K562 (cell line): ENCODE measurements around the gene ATP9B. TPM values are rescaled to one million over a fixed set of nuclear protein-coding genes. Genes with fewer than 3 reads are reported as not detected.

Experiments used
- ATAC-seq: fragments of 200-7000 bp; cut with Tn5 transposase; 3 replicates; pipeline ENCODE4 v1.9.1; 2020; ENCODE audit warnings: moderate library complexity
- BruUV-seq: library from RNA; stranded (reverse); fragments of 400-500 nt; replicated peaks from 2 replicates; lab custom pipeline; 2021; lab: Mats Ljungman, UMichigan
- CTCF ChIA-PET: fragments of 300-600 bp; formaldehyde crosslinking; extraction: SDS; loops from one replicate; lab custom pipeline; 2021; ENCODE audit warnings: low intra/inter-chr PET ratio; lab: Yijun Ruan, JAX
- POLR2A ChIA-PET: fragments of 300-600, 350-650 bp; sonication (Branson Sonifier 250); formaldehyde crosslinking; extraction: SDS; loops from one replicate; lab custom pipeline; 2021; ENCODE audit warnings: antibody characterized with exemption, inconsistent platforms; lab: Yijun Ruan, JAX
- DNase-seq, 4 experiments: peaks; one replicate each; pipeline versions ENCODE4 v3.0.0 to v3.0.0-alpha.2; 2011 to 2018; ENCODE audit warnings: low spot score in 3 of 4, mixed read lengths in 3 of 4; ENCODE audit errors: extremely low read depth in 1 of 4
- FAIRE-seq: peaks from 2 replicates; lab custom pipeline; 2011; peaks lifted over from hg19 to GRCh38; lab: Jason Lieb, UNC
- H2AFZ ChIP-seq: 2 replicates; pipeline ENCODE4 v1.6.0; 2011; ENCODE audit warnings: low read depth, low read length, control low read depth, inconsistent platforms
- H3K27ac ChIP-seq: fragments of 200-600 bp; 3 replicates; pipeline ENCODE4 v1.8.0; 2011; ENCODE audit warnings: low read depth, mild to moderate bottlenecking, control low read depth, inconsistent platforms, low read length, moderate library complexity, mixed read lengths; ENCODE audit errors: extremely low read depth
- H3K27me3 ChIP-seq, 2 experiments: fragments of 300-600 bp in 1 of 2; 2 replicates in 1 of 2; 3 replicates in 1 of 2; pipeline versions ENCODE4 v1.6.0 to v1.8.0; 2011; ENCODE audit warnings: inconsistent platforms in 2 of 2, low read length in 2 of 2, mild to moderate bottlenecking in 1 of 2, mixed read lengths in 1 of 2, moderate library complexity in 1 of 2; ENCODE audit not compliant: control insufficient read depth in 2 of 2, insufficient read depth in 2 of 2
- H3K36me3 ChIP-seq: fragments of 300-600 bp; 3 replicates; pipeline ENCODE4 v1.8.0; 2011; ENCODE audit warnings: mild to moderate bottlenecking, low read length, inconsistent platforms; ENCODE audit not compliant: control insufficient read depth, insufficient read depth
- H3K4me1 ChIP-seq, 2 experiments: fragments of 200-600 bp in 1 of 2; replicated peaks in 1 of 2; 2 replicates in 1 of 2; 3 replicates in 1 of 2; pipeline versions ENCODE4 v1.5.1 to v1.8.0; 2011; ENCODE audit warnings: inconsistent platforms in 2 of 2, low read length in 2 of 2, mild to moderate bottlenecking in 1 of 2, mixed read lengths in 1 of 2, moderate library complexity in 1 of 2; ENCODE audit not compliant: control insufficient read depth in 2 of 2, insufficient read depth in 2 of 2
- H3K4me2 ChIP-seq: 2 replicates; pipeline ENCODE4 v1.6.1; 2011; ENCODE audit warnings: low read length, control low read depth, inconsistent platforms, mixed read lengths; ENCODE audit not compliant: insufficient read depth
- H3K4me3 ChIP-seq: fragments of 200-600 bp; sonication (generic), shearing (Covaris generic); 2 replicates; pipeline ENCODE4 v1.5.1; 2016; ENCODE audit warnings: control low read depth, inconsistent platforms
- H3K79me2 ChIP-seq: fragments of 200-600 bp; 3 replicates; pipeline ENCODE4 v1.8.0; 2011; ENCODE audit warnings: low read length, inconsistent platforms; ENCODE audit not compliant: control insufficient read depth, insufficient read depth
- H3K9ac ChIP-seq, 2 experiments: 2 replicates each; pipeline versions ENCODE4 v1.6.0 to v1.6.1; 2011; ENCODE audit warnings: low read depth in 2 of 2, low read length in 2 of 2, control low read depth in 1 of 2, inconsistent platforms in 1 of 2, mild to moderate bottlenecking in 1 of 2, mixed read lengths in 1 of 2; ENCODE audit not compliant: insufficient read depth in 1 of 2
- H3K9me1 ChIP-seq: one replicate; pipeline ENCODE4 v1.6.0; 2011; ENCODE audit warnings: inconsistent platforms, mild to moderate bottlenecking, low read length, moderate library complexity; ENCODE audit not compliant: control insufficient read depth, insufficient read depth
- H3K9me3 ChIP-seq: replicated peaks from 2 replicates; pipeline ENCODE4 v1.5.1; 2011; ENCODE audit warnings: low read depth, low read length, inconsistent platforms; ENCODE audit not compliant: control insufficient read depth, insufficient read depth
- H4K20me1 ChIP-seq: replicated peaks from 2 replicates; pipeline ENCODE4 v1.6.1; 2011; ENCODE audit warnings: low read length, inconsistent platforms, mixed read lengths; ENCODE audit not compliant: control insufficient read depth, insufficient read depth
- CCAR2 ChIP-seq: fragments of 200-400 bp; formaldehyde crosslinking; IDR thresholded peaks from 2 replicates; pipeline ENCODE4 v1.6.1; 2017; ENCODE audit warnings: mild to moderate bottlenecking, low read depth, low read length
- CXXC5 ChIP-seq: fragments of 250-450 bp; sonication (Bioruptor Pico); IDR thresholded peaks from 2 replicates; pipeline ENCODE4 v1.8.0; 2022; ENCODE audit warnings: inconsistent platforms, mild to moderate bottlenecking, moderate library complexity
- JUND ChIP-seq, 2 experiments: IDR thresholded peaks; 2 replicates in 1 of 2; 3 replicates in 1 of 2; pipeline ENCODE4 v1.6.1; 2011; ENCODE audit warnings: borderline replicate concordance in 2 of 2, low read depth in 2 of 2, low read length in 2 of 2, improper control_type of control experiment in 1 of 2, missing biosample characterization in 1 of 2, missing genetic modification characterization in 1 of 2, missing genetic modification reagents in 1 of 2
- NR2C2 ChIP-seq, 2 experiments: fragments of 200-800 bp in 1 of 2; sonication (Bioruptor generic) in 1 of 2; sonication (generic) in 1 of 2; formaldehyde crosslinking in 1 of 2; IDR thresholded peaks; 2 replicates each; pipeline versions ENCODE4 v1.6.1 to v1.8.0; 2016 to 2022; ENCODE audit warnings: mild to moderate bottlenecking in 1 of 2, missing compliant biosample characterization in 1 of 2, missing genetic modification characterization in 1 of 2, missing genetic modification reagents in 1 of 2
- RBM15 ChIP-seq: fragments of 200-400 bp; formaldehyde crosslinking; IDR thresholded peaks from 2 replicates; pipeline ENCODE4 v1.6.1; 2018; ENCODE audit warnings: mild to moderate bottlenecking, low read length, moderate library complexity; ENCODE audit not compliant: insufficient read depth
- ZNF780A ChIP-seq: fragments of 250-450 bp; sonication (Bioruptor Pico); IDR thresholded peaks from 2 replicates; pipeline ENCODE4 v1.5.0; 2021; ENCODE audit warnings: mild to moderate bottlenecking
- ZNF79 ChIP-seq: fragments of 250-450 bp; sonication (Bioruptor Pico); IDR thresholded peaks from 2 replicates; pipeline ENCODE4 v1.4.0; 2020; ENCODE audit warnings: low read depth, mild to moderate bottlenecking, moderate library complexity
- WGBS: fragments of 100-300 bp; shearing (Covaris generic); methylation state at CpG from one replicate; pipeline ENCODE4 v1.1.6; 2016; ENCODE audit warnings: low coverage, mixed read lengths; ENCODE audit not compliant: insufficient coverage; ENCODE audit errors: missing lambda C conversion rate; 5-methylcytosine and 5-hydroxymethylcytosine counted together
- in situ Hi-C: fragments of 300-500 bp; cut with MboI; formaldehyde crosslinking; loops from 4 replicates; pipeline ENCODE4 v1.15.0; 2018; ENCODE audit warnings: inconsistent platforms, mixed read lengths
- intact Hi-C: fragments of 100-400 bp; cut with micrococcal nuclease; formaldehyde crosslinking; loops from 2 replicates; pipeline ENCODE4 v1.14.2; 2022
- polyA plus RNA-seq, 8 experiments: library from polyadenylated mRNA; depleted of rRNA in 4 of 8; stranded (reverse) in 5 of 8; unstranded in 3 of 8; fragments of >200 nt; fragmentation: Nextera tagmentation in 2 of 8; fragmentation: Illumina TruSeq in 1 of 8; extraction: Ambion mirVana in 2 of 8; extraction: Trizol in 1 of 8; gene quantifications; 2 replicates each; pipeline versions ENCODE4 v1.2.1 to v1.2.3, GENCODE V29; 2011 to 2014; ENCODE audit warnings: inconsistent platforms in 1 of 8, missing spikeins in 1 of 8
- total RNA-seq, 7 experiments: library from RNA; depleted of rRNA in 6 of 7; stranded (reverse); fragments of >200 nt in 6 of 7; fragmentation: Illumina TruSeq in 2 of 7; extraction: Trizol in 2 of 7; gene quantifications; 2 replicates each; pipeline versions ENCODE4 v1.2.1 to v1.2.3, GENCODE V29; 2011 to 2021; ENCODE audit warnings: low replicate concordance in 1 of 7
- TF ChIP-seq, protein P1 (sequence below): fragments of 450-650 bp; IDR thresholded peaks from 2 replicates; pipeline ENCODE4 v1.6.1; 2016; ENCODE audit warnings: borderline replicate concordance

The ATP9B gene
- total and polyA plus RNA-seq, 9 of the 15 experiments (the other 6 are each of a cell fraction or from before 2014, with no cell fraction given) = 0.66 to 13.2 (median 7.9) TPM

DNA sequence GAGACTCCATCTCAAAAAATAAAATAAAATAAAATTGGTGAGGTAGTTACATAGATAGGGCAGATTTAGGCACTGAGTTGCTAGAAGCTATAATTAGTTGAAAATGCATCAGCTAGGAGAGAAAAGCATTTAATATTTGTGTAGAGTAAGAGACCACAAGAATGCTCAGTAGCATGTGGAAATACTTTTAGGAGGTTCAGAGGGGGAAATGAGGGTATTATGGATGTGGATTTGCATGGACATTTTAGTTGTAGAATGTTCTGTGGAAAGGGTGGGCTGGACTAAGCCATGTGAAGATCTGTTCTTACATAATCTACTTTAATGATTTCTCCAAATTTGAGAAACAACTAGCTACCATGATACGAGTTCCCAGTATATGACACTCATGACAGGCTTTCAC lies 95.5 kb downstream of the ATP9B start (continued):
- TF ChIP-seq ZNF79 (CRISPR knock-in tag) = no peak
- TF ChIP-seq ZNF780A (CRISPR knock-in tag) = no peak

DNA sequence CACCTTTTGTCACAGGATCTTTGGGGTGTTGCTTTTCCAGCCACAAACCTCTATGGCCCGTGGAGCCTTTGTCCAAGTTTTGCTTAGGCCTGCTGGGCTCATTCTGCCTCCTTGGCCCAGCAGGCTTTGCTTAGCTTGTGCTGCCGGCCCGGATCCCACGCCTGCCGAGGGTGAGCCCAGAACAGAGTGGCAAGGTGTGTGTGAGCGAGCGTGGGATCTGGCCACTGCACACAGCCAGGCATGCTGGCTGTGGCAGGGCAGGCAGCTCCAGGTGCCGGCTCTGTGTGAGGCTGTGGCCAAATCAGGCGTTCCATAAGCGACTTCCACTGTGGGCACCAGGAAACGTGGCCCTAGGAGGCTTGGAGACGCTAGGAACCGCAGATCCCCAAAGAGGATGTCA lies 97.5 kb downstream of the ATP9B start:
- Histone ChIP-seq H3K4me2 (no peak overlapping the region), H3K9me3 (no peaks in the 10 kb centered on the region), H3K36me3 (peaks cover 8% of the 10 kb centered on the region; the same call in 1 of the 3 replicates), H3K4me1 (no peaks in the 10 kb centered on the region), H3K4me3 (no peak overlapping the region), H3K27me3 (no peaks in the 10 kb centered on the region), H3K9me1 (no peaks in the 10 kb centered on the region), H3K9ac (no peak overlapping the region), H4K20me1 (no peaks in the 10 kb centered on the region), H3K79me2 (no peaks in the 10 kb centered on the region), H2AFZ (no peak overlapping the region), H3K27ac (no peak overlapping the region)
- in situ Hi-C loops (no loop called here), intact Hi-C loops (no loop called here)
- ChIA-PET POLR2A (interaction anchor here (0.9 to 1.1 kb wide), 2 partner anchors 11 to 97 kb away, joined by 3 read pairs; no protein-coding TSS in a partner anchor), CTCF (no interaction called here)
- TF ChIP-seq CXXC5 (CRISPR knock-in tag) (no peak), NR2C2 (CRISPR knock-in tag; IDR thresholded peaks at IDR 0.05) (no peak), NR2C2 (tag; IDR thresholded peaks at IDR 0.05) (no peak), RBM15 (no peak), CCAR2 (no peak), JUND (IDR thresholded peaks at IDR 0.05; ENCODE audit: borderline replicate concordance, low read depth, low read length) (no peak), JUND (tag; IDR thresholded peaks at IDR 0.05; ENCODE audit: borderline replicate concordance, low read depth, low read length) (no peak)
- TF ChIP-seq, protein P1, sequence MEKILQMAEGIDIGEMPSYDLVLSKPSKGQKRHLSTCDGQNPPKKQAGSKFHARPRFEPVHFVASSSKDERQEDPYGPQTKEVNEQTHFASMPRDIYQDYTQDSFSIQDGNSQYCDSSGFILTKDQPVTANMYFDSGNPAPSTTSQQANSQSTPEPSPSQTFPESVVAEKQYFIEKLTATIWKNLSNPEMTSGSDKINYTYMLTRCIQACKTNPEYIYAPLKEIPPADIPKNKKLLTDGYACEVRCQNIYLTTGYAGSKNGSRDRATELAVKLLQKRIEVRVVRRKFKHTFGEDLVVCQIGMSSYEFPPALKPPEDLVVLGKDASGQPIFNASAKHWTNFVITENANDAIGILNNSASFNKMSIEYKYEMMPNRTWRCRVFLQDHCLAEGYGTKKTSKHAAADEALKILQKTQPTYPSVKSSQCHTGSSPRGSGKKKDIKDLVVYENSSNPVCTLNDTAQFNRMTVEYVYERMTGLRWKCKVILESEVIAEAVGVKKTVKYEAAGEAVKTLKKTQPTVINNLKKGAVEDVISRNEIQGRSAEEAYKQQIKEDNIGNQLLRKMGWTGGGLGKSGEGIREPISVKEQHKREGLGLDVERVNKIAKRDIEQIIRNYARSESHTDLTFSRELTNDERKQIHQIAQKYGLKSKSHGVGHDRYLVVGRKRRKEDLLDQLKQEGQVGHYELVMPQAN = no peak
- DNase-seq (no peak), ATAC-seq (no peak), FAIRE-seq (no peak)
- 97% methylated on average over 6 of the region's 13 CpGs for WGBS
- BruUV-seq = no TSS peak
